ENCODE measurements around the gene CCDC127.

The CCDC127 gene

DNA sequence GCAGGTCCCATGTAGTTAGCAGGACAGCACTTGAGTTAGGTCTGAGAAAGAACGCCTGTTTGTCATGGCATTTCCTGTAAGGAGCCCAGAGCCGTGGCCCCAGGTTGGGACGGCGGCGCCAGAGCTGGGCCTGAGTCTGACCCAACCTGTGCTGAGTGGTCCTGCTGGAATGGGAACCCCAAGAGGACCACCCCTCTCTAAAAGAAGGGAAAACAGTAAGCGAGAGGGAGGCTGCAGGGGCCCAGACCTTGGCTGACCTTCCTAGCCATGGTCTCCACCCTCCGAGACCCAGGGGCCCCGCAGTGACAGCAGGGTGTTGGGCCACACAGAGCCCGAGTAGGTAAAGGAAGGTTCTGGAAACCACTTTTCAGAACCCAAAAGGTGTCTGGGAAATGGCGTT lies 28.5 kb downstream of the CCDC127 start:
- no peak for DNase-seq (ENCODE audit: low spot score)

DNA sequence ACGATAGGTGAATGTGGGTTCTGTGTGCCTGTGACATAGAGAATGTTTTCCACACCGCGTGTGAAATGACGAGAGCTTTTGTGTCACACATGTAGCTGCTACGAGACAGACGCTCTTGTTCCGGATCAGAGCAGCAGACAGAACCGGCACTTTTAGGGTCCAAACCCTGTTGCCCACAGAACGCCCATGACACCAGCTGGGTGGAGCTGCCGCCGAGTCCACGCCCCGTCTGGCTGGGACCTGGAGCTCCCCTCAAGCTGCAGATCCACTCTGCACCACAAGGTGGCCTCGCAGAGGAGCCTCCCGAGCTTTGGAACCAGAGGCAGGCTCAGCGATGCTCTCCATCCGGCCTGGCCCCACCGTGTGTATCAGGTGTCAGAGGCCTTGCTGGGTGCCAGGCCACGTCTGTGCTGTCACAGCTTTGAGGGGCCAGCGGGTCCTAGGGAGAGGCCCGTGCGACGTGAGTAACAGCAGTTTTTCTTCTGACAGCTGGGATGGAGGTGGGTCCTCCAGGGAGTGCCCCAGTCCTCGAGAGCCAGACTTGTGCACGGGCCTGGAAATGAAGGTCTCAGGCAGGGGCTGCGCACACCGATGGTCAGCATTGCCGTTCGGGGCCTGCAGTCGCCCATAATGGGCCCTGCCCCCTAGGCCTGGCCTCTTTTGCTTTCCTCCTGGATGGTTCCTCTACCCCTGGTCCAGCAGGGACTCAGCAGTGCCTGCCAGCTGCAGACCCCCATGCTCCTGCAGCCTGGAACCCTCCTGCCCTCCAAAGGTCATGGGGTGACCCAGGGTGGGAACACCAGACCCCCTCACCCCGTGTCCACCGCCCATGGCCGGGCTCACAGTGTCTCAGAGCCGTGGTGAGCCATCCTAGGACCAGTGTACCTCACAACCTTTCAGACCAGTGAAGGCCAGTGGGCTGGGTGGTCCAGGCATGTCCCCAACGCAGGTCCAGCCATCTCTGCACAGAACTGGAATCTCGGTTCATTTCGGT lies 29.2 kb downstream of the CCDC127 start:
- peak; percentile 79 for DNase-seq (ENCODE audit: low spot score)

DNA sequence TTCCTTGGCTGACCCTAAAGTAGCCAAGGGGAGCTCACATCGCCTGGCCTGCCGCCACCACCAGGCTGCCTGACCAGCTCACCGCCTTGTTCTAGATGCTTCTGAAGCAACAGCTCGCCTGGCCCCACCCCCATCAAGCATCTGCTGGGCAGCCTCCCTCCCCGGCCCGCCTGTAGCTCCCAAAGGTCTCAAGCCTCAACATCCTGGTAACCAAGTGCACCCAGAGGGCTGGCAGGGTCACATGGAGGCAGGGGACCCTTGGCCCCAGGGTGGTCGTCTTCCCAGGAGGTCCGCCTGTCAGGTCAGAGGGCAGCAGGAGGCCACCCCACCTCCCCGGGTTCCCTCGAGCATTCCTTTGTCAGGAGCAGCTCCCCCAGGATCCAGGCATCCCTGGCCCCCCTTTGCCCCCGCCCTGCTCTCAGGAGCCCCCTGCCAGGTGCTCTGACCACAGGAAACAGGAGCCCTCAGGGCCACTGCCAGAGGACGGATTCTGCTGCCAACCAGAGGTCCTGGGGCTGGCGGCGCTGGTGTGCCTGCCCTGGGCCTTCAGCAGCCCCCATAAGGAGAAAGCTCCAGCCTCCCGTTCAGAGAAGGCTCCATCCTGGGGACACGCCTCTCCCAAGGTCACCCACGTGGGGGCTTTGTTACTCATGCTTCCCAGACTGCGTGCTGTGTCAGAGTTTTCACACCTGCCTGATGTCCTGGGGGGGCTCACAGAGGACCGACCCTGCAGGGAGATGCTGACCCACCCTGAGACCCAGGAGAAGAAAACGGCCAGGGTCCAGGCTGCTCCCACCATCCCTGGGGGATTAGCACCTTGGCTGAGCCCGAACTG lies 30.1 kb downstream of the CCDC127 start:
- no peak for DNase-seq (ENCODE audit: low spot score)

DNA sequence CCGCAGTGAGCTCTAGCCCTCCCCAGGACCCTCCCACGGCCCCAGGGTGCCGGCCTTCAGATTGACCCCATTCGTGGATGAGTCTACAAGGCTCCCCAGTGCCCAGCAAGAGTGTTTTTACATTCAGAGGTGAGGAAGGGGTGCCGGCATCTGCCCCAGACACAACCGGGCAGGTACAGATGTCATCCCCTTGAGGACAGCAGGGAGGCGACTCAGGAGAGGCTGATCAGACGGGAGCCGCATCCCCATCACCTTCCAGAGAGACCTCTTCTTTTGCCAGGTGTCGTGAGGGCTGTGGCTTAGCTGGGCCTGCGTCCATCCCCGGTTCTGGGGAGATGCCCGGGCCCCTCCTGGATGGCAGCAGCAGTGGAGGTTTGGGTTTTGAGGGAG lies 30.9 kb downstream of the CCDC127 start:
- DNase-seq (ENCODE audit: low spot score), result no peak

- DNase-seq (ENCODE audit: low spot score), result no peak
Observed at GRCh38 chr5:186091-187041, 31.6 kb downstream of the CCDC127 start.

DNA sequence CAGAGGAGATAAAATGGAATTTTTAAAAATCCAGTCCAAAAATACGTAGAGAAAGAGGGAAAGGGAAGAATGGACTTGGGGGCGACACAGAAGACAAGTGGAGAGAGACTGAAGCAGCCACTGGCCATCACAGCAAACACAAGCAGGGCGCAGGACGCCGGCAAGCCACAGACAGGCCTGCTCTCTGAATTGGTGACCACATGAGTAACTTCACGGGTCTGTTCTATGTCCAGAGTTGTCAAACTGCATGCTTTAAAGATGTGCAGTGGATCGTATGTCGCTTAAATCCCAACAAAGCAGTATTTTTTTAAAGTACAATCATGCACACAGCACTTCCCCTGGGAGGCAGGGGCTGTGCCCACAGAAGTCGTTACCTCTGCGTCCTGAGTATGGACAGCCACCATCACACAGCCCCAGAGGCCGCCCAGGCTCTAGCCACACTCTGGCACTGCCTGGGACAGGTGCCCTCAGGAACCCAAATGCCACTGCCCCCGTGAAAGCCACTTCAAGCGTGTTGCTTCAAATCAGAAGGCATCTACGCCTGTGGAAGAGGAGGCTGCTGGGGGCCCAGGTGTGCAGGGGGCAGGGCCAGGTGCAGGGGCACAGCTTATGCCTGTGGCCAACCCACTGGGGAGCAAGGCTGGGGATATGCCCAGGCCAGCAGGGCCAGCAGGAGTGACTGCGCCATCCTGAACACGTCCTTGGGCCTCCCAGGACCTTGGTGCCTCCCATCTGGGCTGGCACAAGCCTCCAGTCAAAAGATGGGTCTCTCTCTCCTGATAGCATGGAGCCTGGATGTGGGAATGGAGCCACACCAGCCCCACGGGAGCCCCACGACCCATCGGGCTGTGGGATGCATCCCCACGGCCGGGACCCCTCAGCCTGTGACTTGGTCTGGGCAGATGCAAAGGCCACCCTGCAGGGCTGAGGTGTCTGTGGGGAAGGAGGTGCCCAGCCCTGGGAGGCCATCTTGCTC lies 32.6 kb downstream of the CCDC127 start:
- DNase-seq (ENCODE audit: low spot score), result no peak

DNA sequence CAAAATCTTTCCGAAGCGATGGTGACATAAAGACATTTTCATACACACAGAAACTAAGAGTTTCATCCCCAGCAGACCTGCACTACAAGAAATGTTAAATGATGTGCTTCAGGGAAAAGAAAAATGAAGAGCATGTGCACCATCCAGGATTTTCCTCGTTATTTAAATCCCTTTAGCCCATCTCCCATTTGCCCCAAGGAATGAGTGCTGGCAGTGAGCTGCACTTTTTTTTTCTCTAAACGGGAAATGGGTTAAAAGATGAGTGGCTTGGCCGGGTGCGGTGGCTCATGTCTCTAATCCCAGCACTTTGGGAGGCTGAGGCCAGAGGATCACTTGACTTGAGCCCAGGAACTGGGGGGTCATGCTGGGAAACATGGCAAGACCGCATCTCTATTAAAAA lies 33.5 kb downstream of the CCDC127 start:
- DNase-seq (ENCODE audit: low spot score), result no peak

DNA sequence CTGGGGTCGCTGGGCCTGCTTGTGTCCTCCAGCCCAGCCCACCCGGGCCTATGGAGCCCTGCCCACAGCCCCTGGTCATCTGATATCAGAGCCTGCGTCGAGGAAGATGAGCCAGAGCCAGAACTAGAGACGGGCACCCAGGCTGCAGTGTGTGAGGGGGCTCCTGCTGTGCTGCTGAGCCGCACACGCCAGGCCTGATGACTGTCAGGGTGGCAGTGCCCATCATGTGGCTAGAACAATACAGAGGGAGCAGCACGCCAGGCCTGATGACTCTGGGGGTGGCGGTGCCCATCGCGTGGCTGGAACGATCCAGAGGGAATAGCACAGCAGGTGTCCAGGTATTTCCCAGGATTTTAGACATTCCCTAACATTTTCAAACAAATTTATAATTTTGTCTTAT lies 35.8 kb downstream of the CCDC127 start:
- DNase-seq (ENCODE audit: low spot score), result no peak

DNA sequence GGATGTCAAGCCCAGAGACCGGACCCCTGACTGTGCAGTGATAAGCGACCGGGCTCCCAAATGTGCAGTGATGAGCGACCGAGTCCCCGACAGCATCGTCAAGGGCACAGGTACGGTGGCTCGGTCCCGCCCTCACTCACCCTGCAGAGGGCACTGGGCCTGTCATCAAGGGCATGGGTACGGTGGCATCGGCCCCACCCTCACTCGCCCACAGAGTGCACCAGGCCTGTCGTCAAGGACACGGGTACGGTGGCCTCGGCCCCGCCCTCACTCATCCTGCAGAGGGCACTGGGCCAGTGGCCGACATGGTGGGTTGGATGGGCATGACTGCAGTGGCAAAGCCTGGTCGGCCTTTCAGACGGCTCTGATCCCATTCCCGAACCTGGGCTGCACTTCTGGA lies 36.4 kb downstream of the CCDC127 start:
- DNase-seq (ENCODE audit: low spot score), result no peak

DNA sequence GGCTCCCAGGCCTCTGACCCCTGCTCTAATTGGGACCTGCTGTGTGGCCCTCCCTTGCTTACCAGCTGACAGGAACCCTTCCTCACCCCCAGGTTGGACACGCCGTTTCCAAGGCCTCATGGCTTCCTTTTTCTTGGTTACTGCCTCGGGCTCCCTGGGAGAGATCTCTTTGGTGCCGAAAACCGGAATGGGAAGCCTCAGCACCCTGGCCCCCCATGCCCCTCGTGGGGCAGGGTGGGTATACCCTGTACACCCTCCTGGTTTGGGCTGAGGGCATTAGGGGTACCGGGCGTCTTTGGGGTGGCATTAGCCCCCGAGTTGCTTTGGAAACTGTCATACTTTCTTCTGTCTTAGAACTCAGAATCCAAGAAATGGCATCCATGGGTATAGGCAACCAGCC lies 36.8 kb downstream of the CCDC127 start:
- no peak for DNase-seq (ENCODE audit: low spot score)

- no peak for DNase-seq (ENCODE audit: low spot score)
Observed at GRCh38 chr5:180286-180918, 37.6 kb downstream of the CCDC127 start.

DNA sequence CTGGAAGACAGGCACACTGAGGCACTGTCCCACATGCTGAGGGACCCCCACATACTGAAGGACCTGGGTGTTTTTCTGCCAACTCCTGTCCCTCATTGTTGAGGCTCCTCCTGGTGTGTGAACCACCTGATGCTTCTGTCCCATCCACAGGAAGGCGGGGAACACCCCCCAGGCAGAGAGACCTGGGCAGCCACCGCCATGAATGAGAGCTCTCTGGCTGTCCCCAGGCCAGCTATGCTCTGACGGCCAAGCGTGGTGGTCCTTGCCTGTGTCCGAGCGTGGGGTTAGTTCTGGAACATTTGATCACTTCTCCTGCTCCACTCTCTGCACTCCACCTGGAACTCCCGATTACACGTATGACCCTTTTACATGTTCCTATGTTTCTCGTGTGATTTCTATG lies 38.6 kb downstream of the CCDC127 start:
- DNase-seq (ENCODE audit: low spot score), result no peak

GRCh38 chr5:178110-178509 lies 39.8 kb downstream of the CCDC127 start:
- no peak for DNase-seq (ENCODE audit: low spot score)

- DNase-seq (ENCODE audit: low spot score), result no peak
Observed at GRCh38 chr5:176296-176823, 41.6 kb downstream of the CCDC127 start.

DNA sequence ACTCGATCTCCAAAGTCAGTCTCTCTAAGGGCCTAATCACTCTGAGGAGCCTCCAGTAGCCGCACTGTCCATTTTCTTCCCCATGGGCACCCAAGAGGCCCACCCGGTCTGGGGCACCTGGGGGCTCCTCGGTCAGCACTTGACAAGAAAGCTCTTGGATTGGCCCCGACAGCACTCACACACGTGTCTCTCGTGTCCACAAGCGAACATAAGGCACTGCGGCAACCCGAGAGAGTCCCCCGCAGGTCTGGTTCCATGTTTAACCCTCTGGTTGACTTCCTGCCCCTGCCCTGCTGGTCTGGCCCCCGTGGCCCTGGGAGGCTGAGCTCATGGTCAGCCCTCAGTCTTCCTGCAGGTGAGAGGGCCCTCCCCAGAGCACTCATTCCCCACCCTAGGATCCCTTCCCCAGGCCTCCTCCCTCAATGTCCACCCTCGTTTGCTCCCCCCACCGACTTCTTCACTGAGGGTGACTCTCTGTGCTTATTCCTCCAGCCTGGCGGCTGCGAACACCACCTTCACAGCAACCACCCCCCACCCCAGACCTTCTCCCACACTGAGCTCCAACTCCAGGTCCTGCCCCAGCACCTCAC lies 43.0 kb downstream of the CCDC127 start:
- DNase-seq (ENCODE audit: low spot score), result no peak

DNA sequence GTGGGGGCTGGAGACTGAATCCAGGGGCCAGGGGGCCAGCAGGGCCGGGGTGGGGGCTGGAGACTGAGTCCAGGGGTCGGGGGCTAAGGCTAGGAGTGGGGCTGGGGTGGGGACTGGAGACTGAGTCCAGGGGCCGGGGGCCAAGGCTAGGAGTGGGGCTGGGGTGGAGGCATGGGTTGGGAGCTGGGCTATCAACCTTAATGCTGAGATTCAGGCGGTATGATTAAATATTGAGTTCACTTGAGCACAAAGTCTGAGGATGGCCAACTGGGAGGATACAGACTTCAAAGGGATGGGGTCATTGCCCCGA lies 43.7 kb downstream of the CCDC127 start:
- DNase-seq (ENCODE audit: low spot score), result no peak

GRCh38 chr5:173392-174290 lies 44.3 kb downstream of the CCDC127 start:
- DNase-seq (ENCODE audit: low spot score), result no peak

GRCh38 chr5:172841-173251 lies 45.1 kb downstream of the CCDC127 start:
- DNase-seq (ENCODE audit: low spot score), result no peak

DNA sequence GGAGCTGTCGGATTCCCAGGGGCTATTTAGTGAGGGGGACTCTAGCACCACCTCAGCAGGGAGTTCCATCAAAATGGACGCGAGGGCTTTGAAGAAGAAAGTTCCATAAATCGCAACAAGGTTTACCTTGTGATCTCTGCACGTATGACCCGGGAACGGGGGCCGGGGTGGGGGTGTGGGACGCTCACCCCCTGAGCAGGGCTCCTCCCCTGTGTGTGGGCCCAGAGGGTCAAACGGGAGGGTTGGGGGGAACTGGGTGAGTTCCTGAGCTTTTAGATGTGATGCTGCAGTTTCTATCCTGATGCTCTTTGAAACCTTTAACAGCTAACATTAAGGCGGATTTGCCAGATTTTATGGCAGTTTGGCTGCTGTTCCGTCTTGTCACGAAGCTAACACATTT lies 45.5 kb downstream of the CCDC127 start:
- DNase-seq (ENCODE audit: low spot score), result no peak
